ENCODE measurements around the gene SH3GL3.

- TF ChIP-seq ZNF788 (CRISPR knock-in tag; IDR thresholded peaks at IDR 0.05; ENCODE audit: borderline replicate concordance) (no peak), ZBTB8A (CRISPR knock-in tag; IDR thresholded peaks at IDR 0.05; ENCODE audit: borderline replicate concordance, low read depth) (no peak), ZNF138 (CRISPR knock-in tag; IDR thresholded peaks at IDR 0.05; ENCODE audit: low read depth) (no peak), NFIC (IDR thresholded peaks at IDR 0.05; ENCODE audit: low read length) (no peak), CTCF (CRISPR knock-in tag; IDR thresholded peaks at IDR 0.05) (no peak), RFX1 (IDR thresholded peaks at IDR 0.05) (no peak), MTA3 (CRISPR knock-in tag; IDR thresholded peaks at IDR 0.05) (no peak), SMAD3 (CRISPR knock-in tag; IDR thresholded peaks at IDR 0.05) (no peak), ZNF24 (IDR thresholded peaks at IDR 0.05) (no peak), POLR2A (IDR thresholded peaks at IDR 0.05; ENCODE audit: insufficient read depth in 1 of 2, low read depth in 2 of 2, low read length in 2 of 2) (no peak), RBFOX2 (IDR thresholded peaks at IDR 0.05; ENCODE audit: low read depth, low read length) (no peak), MAFK (conservative IDR thresholded peaks at IDR 0.05 in 1 of 2, IDR thresholded peaks at IDR 0.05 in 1 of 2; ENCODE audit: low read length in 2 of 2) (no peak), ZNF510 (CRISPR knock-in tag; IDR thresholded peaks at IDR 0.05; ENCODE audit: low read depth) (no peak)
- TF ChIP-seq, protein P1, sequence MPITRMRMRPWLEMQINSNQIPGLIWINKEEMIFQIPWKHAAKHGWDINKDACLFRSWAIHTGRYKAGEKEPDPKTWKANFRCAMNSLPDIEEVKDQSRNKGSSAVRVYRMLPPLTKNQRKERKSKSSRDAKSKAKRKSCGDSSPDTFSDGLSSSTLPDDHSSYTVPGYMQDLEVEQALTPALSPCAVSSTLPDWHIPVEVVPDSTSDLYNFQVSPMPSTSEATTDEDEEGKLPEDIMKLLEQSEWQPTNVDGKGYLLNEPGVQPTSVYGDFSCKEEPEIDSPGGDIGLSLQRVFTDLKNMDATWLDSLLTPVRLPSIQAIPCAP (CRISPR knock-in tag; IDR thresholded peaks at IDR 0.05; ENCODE audit: low read depth): no peak
These were observed 108.9 kb downstream of the SH3GL3 start for GRCh38 chr15:83556068-83556467.

Data from HepG2 (cell line).